ENCODE measurements around the gene DDX19B. TPM values are rescaled to one million over a fixed set of nuclear protein-coding genes. Genes with fewer than 3 reads are reported as not detected.

The DDX19B gene
- total and polyA plus RNA-seq, 9 of the 15 experiments (the other 6 are each of a cell fraction or from before 2014, with no cell fraction given): 7.0 to 32.9 (median 19.3) TPM

DNA sequence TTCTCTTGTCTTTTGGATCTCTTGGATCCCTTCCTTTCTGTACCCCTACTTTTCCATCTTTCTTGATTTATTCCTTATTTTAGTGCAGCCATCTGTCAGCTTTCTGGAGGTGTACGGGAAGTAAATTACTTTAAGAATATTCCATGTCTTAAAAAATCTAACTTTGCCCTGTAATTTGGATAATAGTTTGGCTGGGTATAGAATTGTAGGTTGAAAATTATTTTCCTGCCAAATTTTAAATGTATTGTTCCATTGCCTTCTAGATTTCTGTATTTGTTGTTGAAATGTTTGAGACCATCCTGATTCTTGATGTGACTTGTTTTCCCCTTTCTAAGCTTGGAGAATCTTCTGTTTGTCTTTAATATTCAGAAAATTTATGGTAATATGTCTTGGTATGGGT is 2.1 kb downstream of the DDX19B start (continued):
- TF ChIP-seq, protein P1, sequence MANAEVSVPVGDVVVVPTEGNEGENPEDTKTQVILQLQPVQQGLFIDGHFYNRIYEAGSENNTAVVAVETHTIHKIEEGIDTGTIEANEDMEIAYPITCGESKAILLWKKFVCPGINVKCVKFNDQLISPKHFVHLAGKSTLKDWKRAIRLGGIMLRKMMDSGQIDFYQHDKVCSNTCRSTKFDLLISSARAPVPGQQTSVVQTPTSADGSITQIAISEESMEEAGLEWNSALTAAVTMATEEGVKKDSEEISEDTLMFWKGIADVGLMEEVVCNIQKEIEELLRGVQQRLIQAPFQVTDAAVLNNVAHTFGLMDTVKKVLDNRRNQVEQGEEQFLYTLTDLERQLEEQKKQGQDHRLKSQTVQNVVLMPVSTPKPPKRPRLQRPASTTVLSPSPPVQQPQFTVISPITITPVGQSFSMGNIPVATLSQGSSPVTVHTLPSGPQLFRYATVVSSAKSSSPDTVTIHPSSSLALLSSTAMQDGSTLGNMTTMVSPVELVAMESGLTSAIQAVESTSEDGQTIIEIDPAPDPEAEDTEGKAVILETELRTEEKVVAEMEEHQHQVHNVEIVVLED (CRISPR knock-in tag; IDR thresholded peaks at IDR 0.05): no peak

DNA sequence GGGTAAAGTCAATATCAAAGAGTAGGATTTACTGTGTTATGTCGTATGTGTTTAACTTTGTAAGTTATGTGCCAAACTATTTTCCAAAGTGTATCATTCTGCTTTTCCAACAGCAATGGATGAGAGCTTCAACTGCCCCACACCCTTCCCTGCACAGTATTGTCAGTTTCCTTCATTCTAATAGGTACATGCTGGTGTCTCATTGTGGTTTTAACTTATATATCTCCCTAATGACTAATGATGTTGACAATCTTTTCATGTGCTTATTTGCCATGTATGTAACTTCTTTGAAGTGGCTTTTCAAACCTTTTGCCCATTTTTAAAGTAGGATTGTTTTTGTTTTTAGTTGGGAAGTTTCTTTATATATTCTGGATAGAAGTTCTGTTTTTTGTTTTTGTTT is 3.8 kb downstream of the DDX19B start:
- DNase-seq (ENCODE audit: extremely low read depth in 1 of 4, low spot score in 3 of 4) (no peak), FAIRE-seq (no peak), ATAC-seq (no peak)
- TF ChIP-seq, protein P2, sequence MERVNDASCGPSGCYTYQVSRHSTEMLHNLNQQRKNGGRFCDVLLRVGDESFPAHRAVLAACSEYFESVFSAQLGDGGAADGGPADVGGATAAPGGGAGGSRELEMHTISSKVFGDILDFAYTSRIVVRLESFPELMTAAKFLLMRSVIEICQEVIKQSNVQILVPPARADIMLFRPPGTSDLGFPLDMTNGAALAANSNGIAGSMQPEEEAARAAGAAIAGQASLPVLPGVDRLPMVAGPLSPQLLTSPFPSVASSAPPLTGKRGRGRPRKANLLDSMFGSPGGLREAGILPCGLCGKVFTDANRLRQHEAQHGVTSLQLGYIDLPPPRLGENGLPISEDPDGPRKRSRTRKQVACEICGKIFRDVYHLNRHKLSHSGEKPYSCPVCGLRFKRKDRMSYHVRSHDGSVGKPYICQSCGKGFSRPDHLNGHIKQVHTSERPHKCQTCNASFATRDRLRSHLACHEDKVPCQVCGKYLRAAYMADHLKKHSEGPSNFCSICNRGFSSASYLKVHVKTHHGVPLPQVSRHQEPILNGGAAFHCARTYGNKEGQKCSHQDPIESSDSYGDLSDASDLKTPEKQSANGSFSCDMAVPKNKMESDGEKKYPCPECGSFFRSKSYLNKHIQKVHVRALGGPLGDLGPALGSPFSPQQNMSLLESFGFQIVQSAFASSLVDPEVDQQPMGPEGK (CRISPR knock-in tag; IDR thresholded peaks at IDR 0.05; ENCODE audit: borderline replicate concordance): no peak
- TF ChIP-seq NCOA6 (IDR thresholded peaks at IDR 0.05): no peak
- Histone ChIP-seq H3K4me3 (no peak overlapping the region), H3K27me3 (ENCODE audit: control insufficient read depth in 2 of 2, insufficient read depth in 2 of 2, low read length in 2 of 2) (no peaks in the 10 kb centered on the region), H3K36me3 (ENCODE audit: control insufficient read depth, insufficient read depth, low read length) (peaks cover 3% of the 10 kb centered on the region; the same call in 1 of the 3 replicates), H3K79me2 (ENCODE audit: control insufficient read depth, insufficient read depth, low read length) (peaks cover 36% of the 10 kb centered on the region), H2AFZ (ENCODE audit: low read depth, low read length) (no peak overlapping the region), H3K4me2 (ENCODE audit: insufficient read depth, low read length) (no peak overlapping the region), H3K27ac (ENCODE audit: extremely low read depth, low read depth, low read length) (no peak overlapping the region), H3K4me1 (replicated peaks in 1 of 2; ENCODE audit: control insufficient read depth in 2 of 2, insufficient read depth in 2 of 2, low read length in 2 of 2) (peaks cover 0 to 4% of the 10 kb centered on the region in 2 experiments; a peak in 1 of 5 replicates), H3K9me3 (replicated peaks; ENCODE audit: control insufficient read depth, insufficient read depth, low read depth, low read length) (peaks cover 7% of the 10 kb centered on the region; the same call in 1 of the 2 replicates), H3K9ac (ENCODE audit: insufficient read depth in 1 of 2, low read depth in 2 of 2, low read length in 2 of 2) (no peak overlapping the region), H4K20me1 (replicated peaks; ENCODE audit: control insufficient read depth, insufficient read depth, low read length) (no peaks in the 10 kb centered on the region), H3K9me1 (ENCODE audit: control insufficient read depth, insufficient read depth, low read length) (no peaks in the 10 kb centered on the region)
- WGBS (ENCODE audit: insufficient coverage, low coverage, missing lambda C conversion rate): 50% methylated on average over 1 of the region's 1 CpG
- BruUV-seq (replicated peaks): no TSS peak
- intact Hi-C loops (cut with micrococcal nuclease) (no loop called here), in situ Hi-C loops (cut with MboI) (no loop called here)
- ChIA-PET POLR2A (no interaction called here), CTCF (ENCODE audit: low intra/inter-chr PET ratio) (no interaction called here)

Measured in K562 (cell line).